KMS-11 (cell line): ENCODE data around the gene SSPN.
A peak's percentile ranks its signal among the peaks of the same experiment; 100 is the strongest.

Experiments used
- H2AFZ ChIP-seq: fragments of 200-600 bp; sonication (generic); 2 replicates; pipeline ENCODE4 v1.6.1; 2016; ENCODE audit warnings: antibody characterized with exemption, mixed run types, low read depth
- H3K27ac ChIP-seq: fragments of 200-600 bp; sonication (generic); 2 replicates; pipeline ENCODE4 v1.6.1; 2016; ENCODE audit warnings: mild to moderate bottlenecking, mixed run types
- H3K27me3 ChIP-seq: fragments of 200-600 bp; sonication (generic); 2 replicates; pipeline ENCODE4 v1.6.1; 2017; ENCODE audit warnings: mild to moderate bottlenecking, low read depth, mixed run types, moderate library complexity; ENCODE audit not compliant: insufficient read depth
- H3K36me3 ChIP-seq: fragments of 200-600 bp; sonication (generic); 2 replicates; pipeline ENCODE4 v1.6.1; 2017; ENCODE audit warnings: mild to moderate bottlenecking, mixed run types; ENCODE audit not compliant: insufficient read depth
- H3K4me1 ChIP-seq: fragments of 200-600 bp; sonication (generic); 2 replicates; pipeline ENCODE4 v1.6.1; 2016; ENCODE audit warnings: mild to moderate bottlenecking, low read depth, mixed run types; ENCODE audit not compliant: poor library complexity, severe bottlenecking
- H3K4me2 ChIP-seq: fragments of 200-600 bp; sonication (generic); 2 replicates; pipeline ENCODE4 v1.7.0; 2016; ENCODE audit warnings: mild to moderate bottlenecking, mixed run types
- H3K4me3 ChIP-seq: fragments of 200-600 bp; sonication (generic); IDR thresholded peaks from 2 replicates; pipeline ENCODE4 v1.6.1; 2017; ENCODE audit warnings: low read depth, low read length, mixed read lengths; ENCODE audit not compliant: insufficient read depth
- H3K79me2 ChIP-seq: fragments of 200-600 bp; sonication (generic); 2 replicates; pipeline ENCODE4 v1.6.1; 2016; ENCODE audit warnings: low read depth, mixed run types; ENCODE audit not compliant: insufficient read depth
- H3K9ac ChIP-seq: fragments of 200-600 bp; sonication (generic); 2 replicates; pipeline ENCODE4 v1.6.1; 2016; ENCODE audit warnings: mild to moderate bottlenecking, mixed run types
- H4K20me1 ChIP-seq: fragments of 200-600 bp; sonication (generic); 2 replicates; pipeline ENCODE4 v1.6.1; 2016; ENCODE audit warnings: mild to moderate bottlenecking, mixed run types; ENCODE audit not compliant: insufficient read depth
- CTCF ChIP-seq: fragments of 200-600 bp; sonication (generic); conservative IDR thresholded peaks from 2 replicates; pipeline ENCODE4 v1.6.1; 2017; ENCODE audit warnings: low read depth, mild to moderate bottlenecking, antibody characterized with exemption, low read length, moderate library complexity, mixed read lengths

Gene SSPN

GRCh38 chr12:26272851-26273250 lies 77.5 kb downstream of the SSPN start:
- TF ChIP-seq CTCF, result no peak
- Histone ChIP-seq H2AFZ (no peak overlapping the region), H3K27me3 (no peaks in the 10 kb centered on the region), H3K79me2 (no peaks in the 10 kb centered on the region), H4K20me1 (no peaks in the 10 kb centered on the region), H3K9ac (no peak overlapping the region), H3K4me2 (peak overlapping the region; percentile 47; the same call in 1 of the 2 replicates), H3K4me1 (peaks cover 95% of the 10 kb centered on the region), H3K36me3 (no peaks in the 10 kb centered on the region), H3K27ac (no peak overlapping the region; the same call in 1 of the 2 replicates), H3K4me3 (no peak overlapping the region)

GRCh38 chr12:26273811-26274210 lies 78.4 kb downstream of the SSPN start:
- Histone ChIP-seq H2AFZ (peak overlapping the region; percentile 38; the same call in 1 of the 2 replicates), H3K27ac (peak overlapping the region; percentile 81), H3K36me3 (no peaks in the 10 kb centered on the region), H3K27me3 (no peaks in the 10 kb centered on the region), H3K4me2 (peak overlapping the region; percentile 49), H3K4me1 (peaks cover 100% of the 10 kb centered on the region), H4K20me1 (no peaks in the 10 kb centered on the region), H3K4me3 (no peak overlapping the region), H3K9ac (peak overlapping the region; percentile 46; the same call in 1 of the 2 replicates), H3K79me2 (no peaks in the 10 kb centered on the region)
- TF ChIP-seq CTCF, result no peak

- Histone ChIP-seq H2AFZ (peak overlapping the region; percentile 38; the same call in 1 of the 2 replicates), H3K4me2 (peak overlapping the region; percentile 49), H3K4me1 (peaks cover 100% of the 10 kb centered on the region), H3K27ac (peak overlapping the region; percentile 81), H3K9ac (peak overlapping the region; percentile 46; the same call in 1 of the 2 replicates), H3K36me3 (no peaks in the 10 kb centered on the region), H4K20me1 (no peaks in the 10 kb centered on the region), H3K4me3 (no peak overlapping the region), H3K79me2 (no peaks in the 10 kb centered on the region), H3K27me3 (no peaks in the 10 kb centered on the region)
- no peak for TF ChIP-seq CTCF
These were observed 79.3 kb downstream of the SSPN start for GRCh38 chr12:26274441-26275312.

GRCh38 chr12:26275313-26276131 lies 80.1 kb downstream of the SSPN start:
- Histone ChIP-seq H2AFZ (peak overlapping the region; percentile 38; the same call in 1 of the 2 replicates), H3K27ac (peak overlapping the region; percentile 81), H3K4me2 (peak overlapping the region; percentile 49), H3K4me3 (no peak overlapping the region), H3K4me1 (peaks cover 100% of the 10 kb centered on the region), H3K9ac (peak overlapping the region; percentile 46; the same call in 1 of the 2 replicates), H3K36me3 (no peaks in the 10 kb centered on the region), H3K79me2 (no peaks in the 10 kb centered on the region), H4K20me1 (no peaks in the 10 kb centered on the region), H3K27me3 (no peaks in the 10 kb centered on the region)
- no peak for TF ChIP-seq CTCF
